AG04449 (cell line): ENCODE results near the gene SOX5.
"Not testable (repeated sequence)": the region's sequence is repeated elsewhere in the genome, so short reads cannot be mapped to it uniquely, and the experiment has no call there.

ENCODE experiments used
- CTCF ChIA-PET: fragments of 350-600 bp; formaldehyde crosslinking; extraction: SDS; loops from one replicate; lab custom pipeline; 2021; ENCODE audit warnings: antibody characterized with exemption; lab: Yijun Ruan, JAX
- POLR2A ChIA-PET: fragments of 400-600, 350-600 bp; formaldehyde crosslinking; extraction: SDS; loops from one replicate; lab custom pipeline; 2020; ENCODE audit warnings: antibody characterized with exemption, inconsistent platforms; lab: Yijun Ruan, JAX
- DNase-seq: peaks from one replicate; pipeline ENCODE4 v3.0.0-alpha.2; 2010; ENCODE audit warnings: low read depth, low spot score
- H3K4me3 ChIP-seq: 2 replicates; pipeline ENCODE4 v1.5.1; 2011; ENCODE audit warnings: low read depth, mild to moderate bottlenecking, control low read depth, low read length
- CTCF ChIP-seq: IDR thresholded peaks from one replicate; pipeline ENCODE4 v1.5.1; 2011; ENCODE audit warnings: mild to moderate bottlenecking, moderate library complexity, low read length, control low read depth, inconsistent platforms; ENCODE audit not compliant: insufficient read depth; ENCODE audit errors: missing control alignments

SOX5 gene

GRCh38 chr12:23523339-23523738 is 426.1 kb downstream of the SOX5 start:
- ChIA-PET POLR2A (no interaction called here), CTCF (interaction anchor here (0.9 kb wide), 1 partner anchor 814 kb away, joined by 3 read pairs; no protein-coding TSS in a partner anchor)
- no peak for TF ChIP-seq CTCF
- H3K4me3 ChIP-seq = no peak overlapping the region
- no peak for DNase-seq

GRCh38 chr12:23519444-23519843 is 430.0 kb downstream of the SOX5 start:
- CTCF ChIA-PET, POLR2A ChIA-PET: not testable (repeated sequence)

GRCh38 chr12:23515785-23516184 is 433.7 kb downstream of the SOX5 start:
- H3K4me3 ChIP-seq, POLR2A ChIA-PET, CTCF ChIA-PET, DNase-seq: not testable (repeated sequence)

More at GRCh38 chr12:23519444-23519843, 430.0 kb downstream of the SOX5 start:
- not testable (repeated sequence) for H3K4me3 ChIP-seq, DNase-seq

GRCh38 chr12:23510484-23510883 is 439.0 kb downstream of the SOX5 start:
- ChIA-PET POLR2A (no interaction called here), CTCF (no interaction called here)
- DNase-seq = no peak
- no peak overlapping the region for H3K4me3 ChIP-seq
- no peak for TF ChIP-seq CTCF

GRCh38 chr12:23509832-23510231 is 439.6 kb downstream of the SOX5 start:
- H3K4me3 ChIP-seq, DNase-seq, CTCF ChIA-PET, POLR2A ChIA-PET: not testable (repeated sequence)

- POLR2A ChIA-PET, CTCF ChIA-PET, H3K4me3 ChIP-seq, DNase-seq: not testable (repeated sequence)
These were observed 441.7 kb downstream of the SOX5 start for GRCh38 chr12:23507785-23508184.

GRCh38 chr12:23505736-23506135 is 443.7 kb downstream of the SOX5 start:
- CTCF ChIA-PET, POLR2A ChIA-PET, H3K4me3 ChIP-seq, DNase-seq: not testable (repeated sequence)

GRCh38 chr12:23504641-23505399 is 444.6 kb downstream of the SOX5 start:
- ChIA-PET CTCF (no interaction called here), POLR2A (no interaction called here)
- TF ChIP-seq CTCF = no peak
- no peak for DNase-seq
- H3K4me3 ChIP-seq = no peak overlapping the region

- ChIA-PET CTCF (no interaction called here), POLR2A (no interaction called here)
- H3K4me3 ChIP-seq = no peak overlapping the region
- no peak for DNase-seq
- no peak for TF ChIP-seq CTCF
These were observed 445.4 kb downstream of the SOX5 start for GRCh38 chr12:23504043-23504442.
